Limb (tissue), 2 donors: ENCODE data around the gene UBE2L3.

Experiments used
- DNase-seq, 2 donors: peaks; one replicate each; pipeline ENCODE4 v3.0.0-alpha.2; 2016; ENCODE audit errors: extremely low spot score in 2 of 2

UBE2L3 gene

GRCh38 chr22:21669026-21669425 lies 101.5 kb downstream of the UBE2L3 start:
- no peak for DNase-seq

- DNase-seq = no peak
Observed at GRCh38 chr22:21672107-21672629, 104.7 kb downstream of the UBE2L3 start.
